Thyroid gland (tissue), 4 donors: ENCODE data around the gene IPP.

Experiments used
- CTCF ChIP-seq, 6 experiments: fragments of 200-600 bp in 3 of 6; fragments of 450-650 bp in 3 of 6; sonication (generic) in 3 of 6; IDR thresholded peaks; one replicate each; pipeline ENCODE4 v1.5.1; 2016 to 2019; ENCODE audit warnings: antibody characterized with exemption in 6 of 6, mild to moderate bottlenecking in 2 of 6, inconsistent platforms in 1 of 6, moderate library complexity in 1 of 6
- POLR2A ChIP-seq, 2 donors: fragments of 450-650 bp; IDR thresholded peaks; one replicate each; pipeline ENCODE4 v1.6.1; 2017; ENCODE audit warnings: antibody characterized with exemption in 2 of 2, mild to moderate bottlenecking in 2 of 2, moderate library complexity in 1 of 2

- no peak for TF ChIP-seq CTCF (IDR thresholded peaks at IDR 0.05)
- no peak for TF ChIP-seq POLR2A (IDR thresholded peaks at IDR 0.05)
These were observed 43.6 kb upstream of the IPP start for GRCh38 chr1:45793942-45794604.
